Duodenal mucosa (tissue), 2 donors: ENCODE measurements around the gene PRR20G.

Source experiments
- H3K27ac ChIP-seq: one replicate; pipeline ENCODE4 v1.7.0; 2013; ENCODE audit warnings: low read depth, low read length
- H3K27me3 ChIP-seq, 2 donors: one replicate each; pipeline ENCODE4 v1.7.0; 2013; ENCODE audit warnings: low read length in 2 of 2, control low read depth in 1 of 2; ENCODE audit not compliant: insufficient read depth in 2 of 2, control insufficient read depth in 1 of 2
- H3K36me3 ChIP-seq, 2 donors: one replicate each; pipeline ENCODE4 v1.7.0; 2013; ENCODE audit warnings: low read length in 2 of 2, control low read depth in 1 of 2; ENCODE audit not compliant: insufficient read depth in 2 of 2, control insufficient read depth in 1 of 2
- H3K4me1 ChIP-seq, 2 donors: one replicate each; pipeline ENCODE4 v1.7.0; 2013; ENCODE audit warnings: low read length in 2 of 2, control low read depth in 1 of 2; ENCODE audit not compliant: insufficient read depth in 2 of 2, control insufficient read depth in 1 of 2
- H3K4me3 ChIP-seq, 2 donors: one replicate each; pipeline ENCODE4 v1.7.0; 2013; ENCODE audit warnings: low read length in 2 of 2, low read depth in 1 of 2
- H3K9ac ChIP-seq, 2 donors: one replicate each; pipeline ENCODE4 v1.7.0; 2013; ENCODE audit warnings: low read length in 2 of 2, low read depth in 1 of 2
- H3K9me3 ChIP-seq, 2 donors: one replicate each; pipeline ENCODE4 v1.7.0; 2013; ENCODE audit warnings: low read length in 2 of 2, control low read depth in 1 of 2; ENCODE audit not compliant: control insufficient read depth in 1 of 2

Gene PRR20G

DNA sequence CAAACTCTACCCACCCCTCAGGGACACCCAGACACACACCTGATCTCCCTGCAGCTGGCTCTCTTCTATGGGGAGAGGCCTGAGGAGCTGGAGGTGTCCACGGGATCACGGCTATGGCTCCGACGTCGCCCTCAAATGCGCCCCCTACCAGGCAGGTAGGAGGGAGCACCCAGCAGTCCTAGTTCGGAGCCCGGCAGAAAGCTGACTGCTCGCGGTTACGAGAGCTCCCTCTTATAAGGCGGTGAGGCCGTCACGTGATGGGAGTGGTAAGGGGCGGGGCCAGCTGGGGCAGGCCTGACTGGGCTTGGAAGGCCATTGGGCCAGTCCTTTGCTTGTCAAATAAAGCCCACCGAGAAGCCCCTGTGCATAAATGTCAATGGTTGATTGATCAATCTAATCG is at the start of gene PRR20G:
PRR20G (minus strand) TSS at position 207 of the 400 bp plus-strand sequence. CDS start 681 bp downstream, outside the sequence.
- no peaks in the 10 kb centered on the region for H3K36me3 ChIP-seq
- no peak within 1 kb of the TSS for H3K27ac ChIP-seq
- no peaks in the 10 kb centered on the region for H3K4me1 ChIP-seq
- no peaks in the 10 kb centered on the region for H3K9me3 ChIP-seq
- no peak within 1 kb of the TSS for H3K9ac ChIP-seq
- H3K27me3 ChIP-seq: no peaks in the 10 kb centered on the region
- H3K4me3 ChIP-seq: no peak within 1 kb of the TSS

DNA sequence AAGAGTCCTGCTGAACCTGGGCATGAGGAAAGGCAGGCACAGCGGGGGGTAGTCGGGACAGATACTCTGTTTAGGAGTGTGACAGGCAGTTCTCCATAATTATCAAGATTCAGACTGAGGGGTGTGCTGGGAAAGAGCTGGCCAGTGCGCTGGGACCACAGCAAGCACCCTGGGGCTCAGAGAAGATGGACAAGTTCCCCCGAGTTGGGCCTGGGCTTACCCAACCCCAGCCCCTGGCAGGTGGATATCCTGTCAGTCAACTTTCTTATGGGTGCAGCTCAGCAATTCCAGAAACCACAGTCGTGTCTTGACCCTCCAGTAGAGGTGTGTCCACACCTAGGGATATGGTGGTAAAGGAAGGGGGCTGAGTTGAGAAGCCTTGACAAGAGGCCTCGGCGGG is 49.2 kb upstream of the PRR20G start:
- H3K36me3 ChIP-seq: no peaks in the 10 kb centered on the region
- H3K4me1 ChIP-seq: no peaks in the 10 kb centered on the region
- H3K27me3 ChIP-seq: peaks cover 32 to 33% of the 10 kb centered on the region in 2 donors
- no peak overlapping the region for H3K27ac ChIP-seq
- no peak overlapping the region for H3K9ac ChIP-seq
- peaks cover 4 to 5% of the 10 kb centered on the region in 2 donors for H3K9me3 ChIP-seq
- no peak overlapping the region for H3K4me3 ChIP-seq

DNA sequence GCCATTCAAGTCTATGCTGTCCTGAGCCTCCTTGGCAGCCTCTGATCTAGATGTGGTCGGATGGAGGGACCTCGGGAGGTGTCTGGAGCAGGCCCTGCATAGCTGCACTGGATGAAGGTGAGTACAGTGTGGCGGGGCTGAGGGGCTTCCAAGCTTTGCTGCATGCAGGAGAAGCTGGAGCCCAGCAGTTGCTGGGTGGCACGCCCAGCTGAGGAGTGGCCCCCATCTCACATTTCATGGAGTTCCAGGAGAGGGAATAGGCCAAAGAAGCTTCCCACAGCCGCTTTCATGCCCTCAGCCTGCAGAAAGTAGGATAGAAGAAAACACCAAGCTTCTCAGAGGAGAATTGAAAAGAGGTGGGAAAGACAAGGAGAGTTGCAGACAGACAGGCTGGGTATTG is 48.3 kb upstream of the PRR20G start:
- H3K9ac ChIP-seq: no peak overlapping the region
- no peak overlapping the region for H3K27ac ChIP-seq
- no peaks in the 10 kb centered on the region for H3K4me1 ChIP-seq
- H3K4me3 ChIP-seq: no peak overlapping the region
- H3K36me3 ChIP-seq: no peaks in the 10 kb centered on the region
- peaks cover 4 to 5% of the 10 kb centered on the region in 2 donors for H3K9me3 ChIP-seq
- H3K27me3 ChIP-seq: peaks cover 32 to 33% of the 10 kb centered on the region in 2 donors

DNA sequence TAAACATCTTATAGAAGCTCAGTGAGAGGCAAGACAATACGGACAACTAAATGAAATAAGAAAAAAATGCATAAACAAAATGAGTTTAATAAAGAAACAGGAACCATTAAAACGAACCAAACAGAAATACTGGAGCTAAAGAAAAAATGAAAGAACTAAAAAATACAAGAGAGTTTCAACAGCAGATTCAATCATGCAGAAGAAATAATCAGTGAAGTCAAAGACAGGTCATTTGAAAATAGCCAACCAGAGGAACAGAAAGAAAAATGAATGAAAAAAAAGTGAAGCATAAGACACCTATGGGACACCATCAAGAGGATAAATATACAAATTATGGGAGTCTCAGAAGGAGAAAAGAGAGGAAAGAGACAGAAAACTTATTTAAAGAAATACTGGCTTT is 42.5 kb upstream of the PRR20G start:
- H3K27me3 ChIP-seq: no peaks in the 10 kb centered on the region
- H3K4me3 ChIP-seq: no peak overlapping the region
- H3K36me3 ChIP-seq: no peaks in the 10 kb centered on the region
- no peak overlapping the region for H3K27ac ChIP-seq
- no peaks in the 10 kb centered on the region for H3K4me1 ChIP-seq
- peaks cover 0 to 14% of the 10 kb centered on the region in 2 donors for H3K9me3 ChIP-seq
- no peak overlapping the region for H3K9ac ChIP-seq

DNA sequence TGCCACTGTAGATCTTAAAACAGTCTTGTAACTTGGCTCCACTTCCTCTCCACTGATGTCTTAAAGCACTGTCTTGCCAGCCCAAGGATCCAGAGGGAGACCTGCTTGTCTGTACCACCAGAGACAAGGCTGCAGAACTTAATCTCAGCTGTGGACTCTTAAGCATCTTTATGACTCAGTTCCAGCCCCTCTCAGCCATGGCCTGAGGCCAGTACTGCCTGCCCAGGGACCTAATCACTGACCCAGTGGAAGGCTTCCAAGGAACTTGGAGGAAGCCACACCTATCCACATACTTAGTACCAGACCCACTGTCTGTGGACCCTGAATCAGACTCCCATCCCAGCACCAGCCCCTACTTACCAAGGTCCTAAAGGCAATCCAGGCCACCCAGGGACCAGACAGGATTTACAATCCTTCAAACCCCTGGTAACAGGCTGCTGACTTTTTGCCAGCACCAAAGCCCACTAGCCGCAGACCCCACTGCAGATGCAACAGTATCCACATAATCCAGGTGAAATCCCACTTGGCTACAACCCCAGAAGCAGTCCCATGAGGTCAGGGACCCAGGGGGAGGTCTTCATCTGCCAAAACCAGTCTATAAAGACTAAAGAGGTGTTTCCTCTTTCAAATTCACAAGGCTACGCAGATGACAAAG is 41.9 kb upstream of the PRR20G start:
- H3K9me3 ChIP-seq: peaks cover 0 to 14% of the 10 kb centered on the region in 2 donors
- H3K36me3 ChIP-seq: no peaks in the 10 kb centered on the region
- no peak overlapping the region for H3K9ac ChIP-seq
- no peaks in the 10 kb centered on the region for H3K27me3 ChIP-seq
- H3K4me3 ChIP-seq: no peak overlapping the region
- no peak overlapping the region for H3K27ac ChIP-seq
- no peaks in the 10 kb centered on the region for H3K4me1 ChIP-seq

DNA sequence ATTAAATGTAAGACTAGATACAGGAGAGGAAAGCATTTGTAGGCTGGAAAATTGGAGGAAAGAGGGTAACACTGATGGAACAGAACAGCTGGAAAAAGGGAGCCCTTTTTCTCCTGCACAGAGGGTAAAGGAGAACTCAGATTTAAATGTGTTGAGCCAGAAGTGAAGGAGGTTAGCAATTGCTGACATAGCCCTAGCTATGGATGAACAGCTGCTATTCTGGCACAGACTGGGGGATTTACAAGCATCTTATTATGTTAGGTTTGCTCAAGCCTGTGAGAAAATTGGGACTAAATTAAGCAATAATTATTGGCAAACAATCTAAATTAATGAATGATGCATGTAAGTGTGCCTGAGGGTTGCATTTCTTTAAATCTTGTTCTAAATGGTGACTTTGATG is 40.6 kb upstream of the PRR20G start:
- H3K4me3 ChIP-seq: no peak overlapping the region
- no peak overlapping the region for H3K27ac ChIP-seq
- H3K4me1 ChIP-seq: no peaks in the 10 kb centered on the region
- no peak overlapping the region for H3K9ac ChIP-seq
- no peaks in the 10 kb centered on the region for H3K36me3 ChIP-seq
- H3K9me3 ChIP-seq: peaks cover 0 to 14% of the 10 kb centered on the region in 2 donors
- no peaks in the 10 kb centered on the region for H3K27me3 ChIP-seq

DNA sequence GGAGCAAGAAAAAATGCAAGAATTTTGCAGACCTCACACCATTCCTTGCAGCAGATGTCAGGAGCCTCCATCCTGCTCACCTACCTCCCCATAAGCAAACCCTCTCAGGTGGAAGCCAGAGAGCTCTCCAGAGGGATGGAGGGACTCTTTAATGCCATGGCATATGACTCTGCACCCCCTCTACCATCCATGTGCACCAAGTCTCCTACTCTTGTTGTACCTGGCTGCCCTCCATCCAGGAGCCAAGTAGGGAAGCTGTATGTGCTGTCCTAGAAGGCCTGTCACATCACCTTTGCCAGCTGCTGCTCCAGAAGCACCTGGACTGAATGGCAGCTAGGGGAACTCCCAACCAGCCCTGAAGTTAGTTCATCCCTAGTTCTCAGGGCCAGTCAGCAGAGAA is 38.5 kb upstream of the PRR20G start:
- Histone ChIP-seq H3K9me3 (peaks cover 0 to 14% of the 10 kb centered on the region in 2 donors), H3K4me3 (no peak overlapping the region), H3K9ac (no peak overlapping the region), H3K4me1 (no peaks in the 10 kb centered on the region), H3K36me3 (no peaks in the 10 kb centered on the region), H3K27ac (no peak overlapping the region), H3K27me3 (no peaks in the 10 kb centered on the region)

DNA sequence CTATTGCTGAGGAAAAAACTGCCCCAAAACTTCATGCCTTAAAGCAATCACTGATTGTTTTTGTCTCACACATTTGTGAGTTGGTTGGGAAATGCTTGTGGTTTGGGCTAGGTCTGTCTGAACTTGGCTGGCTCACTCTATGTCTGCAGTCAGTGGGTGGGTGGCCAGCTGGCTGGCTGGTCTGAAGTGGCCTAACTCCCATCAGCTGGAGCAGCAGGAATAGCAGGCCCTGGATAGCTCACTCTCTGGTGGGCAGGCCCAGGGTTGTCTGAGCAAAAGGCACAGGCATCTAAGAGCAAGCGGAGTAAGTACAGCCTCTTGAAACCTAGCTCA is 37.7 kb upstream of the PRR20G start:
- Histone ChIP-seq H3K9ac (no peak overlapping the region), H3K27ac (no peak overlapping the region), H3K9me3 (peaks cover 0 to 9% of the 10 kb centered on the region in 2 donors), H3K36me3 (no peaks in the 10 kb centered on the region), H3K4me1 (no peaks in the 10 kb centered on the region), H3K4me3 (no peak overlapping the region), H3K27me3 (no peaks in the 10 kb centered on the region)

DNA sequence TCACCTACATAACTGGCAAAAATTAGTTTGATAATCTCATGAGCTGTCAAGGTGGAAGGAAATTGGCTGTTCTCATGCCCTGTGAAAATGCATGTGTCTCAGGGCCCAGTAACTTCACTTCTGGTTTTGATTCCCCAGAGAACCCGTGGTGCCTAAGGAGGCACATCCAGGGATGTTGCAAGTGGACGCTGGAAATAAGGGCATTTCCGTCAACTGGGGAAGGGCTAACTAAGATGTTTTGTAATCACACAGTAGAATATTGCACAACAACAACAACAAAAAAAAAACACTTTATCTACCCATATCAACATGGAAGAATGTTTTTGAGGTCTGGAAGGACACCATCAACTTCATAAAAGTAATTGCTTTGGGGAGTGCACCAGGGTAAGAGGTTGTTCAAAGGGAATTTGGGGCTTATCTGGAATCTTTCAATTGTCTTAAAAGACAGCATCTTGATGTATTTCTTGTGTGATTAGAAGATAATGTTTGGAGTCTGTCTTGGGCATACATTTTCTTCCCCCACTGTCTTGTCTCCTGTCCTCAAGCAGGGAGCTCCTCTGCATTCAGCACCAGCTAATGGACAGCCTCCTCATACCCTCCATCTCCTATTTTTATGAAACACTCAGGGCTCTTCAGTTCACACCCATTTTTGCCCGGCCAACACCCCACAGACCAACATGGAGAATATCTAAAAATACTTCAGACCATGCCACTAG is 37.2 kb upstream of the PRR20G start:
- Histone ChIP-seq H3K36me3 (no peaks in the 10 kb centered on the region), H3K27me3 (no peaks in the 10 kb centered on the region), H3K4me3 (no peak overlapping the region), H3K9ac (no peak overlapping the region), H3K4me1 (no peaks in the 10 kb centered on the region), H3K9me3 (peaks cover 0 to 4% of the 10 kb centered on the region in 2 donors), H3K27ac (no peak overlapping the region)

DNA sequence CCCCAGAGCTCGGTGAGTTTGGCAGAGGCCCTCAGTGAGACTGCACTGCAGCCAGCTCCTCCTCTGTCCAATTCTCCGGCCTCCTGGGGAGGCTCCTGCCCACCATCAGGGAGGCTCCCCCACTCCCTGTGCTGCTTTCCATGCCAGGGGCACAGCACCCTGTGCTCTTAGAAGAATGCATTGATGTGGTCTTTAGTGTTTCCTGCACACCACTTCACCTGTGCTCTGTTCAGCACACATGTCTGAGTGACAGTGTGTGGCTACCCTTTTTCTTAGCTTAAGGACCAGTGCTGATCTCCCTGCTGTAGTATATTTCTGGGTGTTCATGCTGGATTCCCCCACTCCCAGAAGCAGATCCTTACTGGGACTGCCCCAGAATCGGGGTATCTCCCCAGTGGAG is 36.2 kb upstream of the PRR20G start:
- Histone ChIP-seq H3K9ac (no peak overlapping the region), H3K9me3 (no peaks in the 10 kb centered on the region), H3K36me3 (no peaks in the 10 kb centered on the region), H3K27me3 (no peaks in the 10 kb centered on the region), H3K4me1 (no peaks in the 10 kb centered on the region), H3K4me3 (no peak overlapping the region), H3K27ac (no peak overlapping the region)
